ENCODE data around the gene AMOT. TPM values are rescaled to one million over a fixed set of nuclear protein-coding genes. Genes with fewer than 3 reads are reported as not detected.

The AMOT gene
- total and polyA plus RNA-seq, 11 donors = 0.61 to 10.5 (median 6.0) TPM

GRCh38 chrX:112769034-112769433, 71.6 kb downstream of the AMOT start:
- H3K27ac ChIP-seq = no peak overlapping the region

GRCh38 chrX:112768563-112768962, 72.1 kb downstream of the AMOT start:
- WGBS, 4 donors = 67 to 88% (median 80%) methylated on average over 2 of the region's 2 CpGs
- intact Hi-C loops (cut with DNase I) = no loop called here
- ATAC-seq = no peak

More at GRCh38 chrX:112769034-112769433, 71.6 kb downstream of the AMOT start:
- peaks cover 0 to 5% (median 0%) of the 10 kb centered on the region in 9 donors for H3K27me3 ChIP-seq
- 47 to 65% (median 57%) methylated on average over 3 of the region's 3 CpGs for WGBS, 4 donors
- no peaks in the 10 kb centered on the region for H3K9me3 ChIP-seq
- DNase-seq (no peak), ATAC-seq (no peak)
- H3K36me3 ChIP-seq = no peaks in the 10 kb centered on the region
- intact Hi-C loops (cut with DNase I) = no loop called here
- no peaks in the 10 kb centered on the region for H3K4me1 ChIP-seq
- H3K4me3 ChIP-seq = no peak overlapping the region
- TF ChIP-seq, protein P1, sequence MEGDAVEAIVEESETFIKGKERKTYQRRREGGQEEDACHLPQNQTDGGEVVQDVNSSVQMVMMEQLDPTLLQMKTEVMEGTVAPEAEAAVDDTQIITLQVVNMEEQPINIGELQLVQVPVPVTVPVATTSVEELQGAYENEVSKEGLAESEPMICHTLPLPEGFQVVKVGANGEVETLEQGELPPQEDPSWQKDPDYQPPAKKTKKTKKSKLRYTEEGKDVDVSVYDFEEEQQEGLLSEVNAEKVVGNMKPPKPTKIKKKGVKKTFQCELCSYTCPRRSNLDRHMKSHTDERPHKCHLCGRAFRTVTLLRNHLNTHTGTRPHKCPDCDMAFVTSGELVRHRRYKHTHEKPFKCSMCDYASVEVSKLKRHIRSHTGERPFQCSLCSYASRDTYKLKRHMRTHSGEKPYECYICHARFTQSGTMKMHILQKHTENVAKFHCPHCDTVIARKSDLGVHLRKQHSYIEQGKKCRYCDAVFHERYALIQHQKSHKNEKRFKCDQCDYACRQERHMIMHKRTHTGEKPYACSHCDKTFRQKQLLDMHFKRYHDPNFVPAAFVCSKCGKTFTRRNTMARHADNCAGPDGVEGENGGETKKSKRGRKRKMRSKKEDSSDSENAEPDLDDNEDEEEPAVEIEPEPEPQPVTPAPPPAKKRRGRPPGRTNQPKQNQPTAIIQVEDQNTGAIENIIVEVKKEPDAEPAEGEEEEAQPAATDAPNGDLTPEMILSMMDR (IDR thresholded peaks at IDR 0.05) = no peak
- TF ChIP-seq POLR2A (IDR thresholded peaks at IDR 0.05) = no peak

DNA sequence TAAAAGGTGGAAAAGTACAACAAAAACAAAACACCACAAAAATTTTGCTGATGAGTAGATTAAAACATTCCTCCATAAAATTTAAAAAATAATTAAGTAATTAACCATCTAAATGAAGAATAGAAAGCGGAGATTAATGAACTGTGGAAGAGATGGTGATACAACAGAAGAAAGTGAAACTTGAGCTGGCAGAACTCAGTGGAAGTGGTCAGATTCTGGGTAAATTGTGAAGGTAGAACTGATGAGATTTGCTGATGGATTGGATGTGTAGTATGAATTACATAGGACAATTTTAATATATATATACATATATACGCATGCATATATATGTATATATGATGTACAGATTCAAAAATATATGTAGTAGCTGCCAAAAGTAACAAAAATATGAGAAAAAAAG, 73.9 kb downstream of the AMOT start:
- H3K36me3 ChIP-seq = no peaks in the 10 kb centered on the region
- no peaks in the 10 kb centered on the region for H3K9me3 ChIP-seq
- no peaks in the 10 kb centered on the region for H3K4me1 ChIP-seq
- H3K4me3 ChIP-seq = no peak overlapping the region
- peaks cover 0 to 9% (median 0%) of the 10 kb centered on the region in 9 donors for H3K27me3 ChIP-seq
- WGBS, 4 donors = 82 to 97% (median 90%) methylated on average over 2 of the region's 2 CpGs
- DNase-seq (no peak), ATAC-seq (no peak)
- intact Hi-C loops (cut with DNase I) = no loop called here
- TF ChIP-seq, protein P1 (IDR thresholded peaks at IDR 0.05) = no peak
- no peak for TF ChIP-seq POLR2A (IDR thresholded peaks at IDR 0.05)
- H3K27ac ChIP-seq = no peak overlapping the region

More at GRCh38 chrX:112768563-112768962, 72.1 kb downstream of the AMOT start:
- Histone ChIP-seq H3K4me3 (no peak overlapping the region), H3K4me1 (no peaks in the 10 kb centered on the region), H3K9me3 (no peaks in the 10 kb centered on the region), H3K36me3 (no peaks in the 10 kb centered on the region), H3K27me3 (peaks cover 0 to 5% (median 0%) of the 10 kb centered on the region in 9 donors), H3K27ac (no peak overlapping the region)
- no peak for DNase-seq
- TF ChIP-seq, protein P1 (IDR thresholded peaks at IDR 0.05) = no peak
- TF ChIP-seq POLR2A (IDR thresholded peaks at IDR 0.05) = no peak

GRCh38 chrX:112761242-112762207, 79.1 kb downstream of the AMOT start:
- intact Hi-C loops (cut with DNase I) = no loop called here
- Histone ChIP-seq H3K4me1 (peaks cover 0 to 7% (median 0%) of the 10 kb centered on the region in 12 donors), H3K27me3 (peaks cover 0 to 19% (median 0%) of the 10 kb centered on the region in 9 donors), H3K36me3 (no peaks in the 10 kb centered on the region), H3K27ac (no peak overlapping the region), H3K9me3 (no peaks in the 10 kb centered on the region), H3K4me3 (no peak overlapping the region)
- ATAC-seq (no peak), DNase-seq (no peak)
- WGBS, 4 donors = 65 to 86% (median 76%) methylated on average over 7 of the region's 7 CpGs
- TF ChIP-seq POLR2A (IDR thresholded peaks at IDR 0.05) = no peak
- TF ChIP-seq, protein P1 (IDR thresholded peaks at IDR 0.05) = no peak
